Hepatocyte (in vitro differentiated cells): ENCODE measurements around the gene MSI2.

Source experiments
- CTCF ChIP-seq: fragments of 200-600 bp; sonication (generic); IDR thresholded peaks from 2 replicates; pipeline ENCODE4 v1.5.1; 2016; ENCODE audit warnings: antibody characterized with exemption, mild to moderate bottlenecking; ENCODE audit not compliant: poor library complexity
- EZH2 ChIP-seq: fragments of 200-600 bp; sonication (generic); IDR thresholded peaks from 2 replicates; pipeline ENCODE4 v1.6.1; 2016; ENCODE audit warnings: antibody characterized with exemption, mild to moderate bottlenecking, borderline replicate concordance
- EZH2phosphoT487 ChIP-seq: fragments of 200-600 bp; sonication (generic); IDR thresholded peaks from one replicate; pipeline ENCODE4 v1.6.1; 2018; ENCODE audit warnings: antibody characterized with exemption, mild to moderate bottlenecking, low read depth, moderate library complexity; ENCODE audit not compliant: unreplicated experiment, severe bottlenecking

- TF ChIP-seq EZH2 (no peak), CTCF (no peak), EZH2phosphoT487 (no peak)
Observed at GRCh38 chr17:57234061-57234738, 22.1 kb upstream of the MSI2 start.
